ENCODE measurements around the gene TACC3. TPM values are rescaled to one million over a fixed set of nuclear protein-coding genes. Genes with fewer than 3 reads are reported as not detected.

Gene TACC3
- total and polyA plus RNA-seq, 7 donors = 4.3 to 55.9 (median 7.5) TPM

GRCh38 chr4:1788254-1788973 lies 67.1 kb downstream of the TACC3 start:
- Histone ChIP-seq H3K36me3 (no peaks in the 10 kb centered on the region), H3K27me3 (peaks cover 0 to 14% (median 2%) of the 10 kb centered on the region in 3 donors), H3K4me1 (peaks cover 0 to 6% (median 0%) of the 10 kb centered on the region in 4 donors), H3K9me3 (no peaks in the 10 kb centered on the region), H3K27ac (no peak overlapping the region), H3K4me3 (no peak overlapping the region)
- 80 to 82% methylated on average over 13 of the region's 13 CpGs for WGBS, 2 donors
- TF ChIP-seq POLR2AphosphoS5 (IDR thresholded peaks at IDR 0.05) (no peak), EP300 (IDR thresholded peaks at IDR 0.05) (no peak), POLR2A (IDR thresholded peaks at IDR 0.05) (no peak)
- TF ChIP-seq, protein P1, sequence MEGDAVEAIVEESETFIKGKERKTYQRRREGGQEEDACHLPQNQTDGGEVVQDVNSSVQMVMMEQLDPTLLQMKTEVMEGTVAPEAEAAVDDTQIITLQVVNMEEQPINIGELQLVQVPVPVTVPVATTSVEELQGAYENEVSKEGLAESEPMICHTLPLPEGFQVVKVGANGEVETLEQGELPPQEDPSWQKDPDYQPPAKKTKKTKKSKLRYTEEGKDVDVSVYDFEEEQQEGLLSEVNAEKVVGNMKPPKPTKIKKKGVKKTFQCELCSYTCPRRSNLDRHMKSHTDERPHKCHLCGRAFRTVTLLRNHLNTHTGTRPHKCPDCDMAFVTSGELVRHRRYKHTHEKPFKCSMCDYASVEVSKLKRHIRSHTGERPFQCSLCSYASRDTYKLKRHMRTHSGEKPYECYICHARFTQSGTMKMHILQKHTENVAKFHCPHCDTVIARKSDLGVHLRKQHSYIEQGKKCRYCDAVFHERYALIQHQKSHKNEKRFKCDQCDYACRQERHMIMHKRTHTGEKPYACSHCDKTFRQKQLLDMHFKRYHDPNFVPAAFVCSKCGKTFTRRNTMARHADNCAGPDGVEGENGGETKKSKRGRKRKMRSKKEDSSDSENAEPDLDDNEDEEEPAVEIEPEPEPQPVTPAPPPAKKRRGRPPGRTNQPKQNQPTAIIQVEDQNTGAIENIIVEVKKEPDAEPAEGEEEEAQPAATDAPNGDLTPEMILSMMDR (IDR thresholded peaks at IDR 0.05) = no peak
- no peak for DNase-seq
- intact Hi-C loops (cut with DNase I) = no loop called here

DNA sequence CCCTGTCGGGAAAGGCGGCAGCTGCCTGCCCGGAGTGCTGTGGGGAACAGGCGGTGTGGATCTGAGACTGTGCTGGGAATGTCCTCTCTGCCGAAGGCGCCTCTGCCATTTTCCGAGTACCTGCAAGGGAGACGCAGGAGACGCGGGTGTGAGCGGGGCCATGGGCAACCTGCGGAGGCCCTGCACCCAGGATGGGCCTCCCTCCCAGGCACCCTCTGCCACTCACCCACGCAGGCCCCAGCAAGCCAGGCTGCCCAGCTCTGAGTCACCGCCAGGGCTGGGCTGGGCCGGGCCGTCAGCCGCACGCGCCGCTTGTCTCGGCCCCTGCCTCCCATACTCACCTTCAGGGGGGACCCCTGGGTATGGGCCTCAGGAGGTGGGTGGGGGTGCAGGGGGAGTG lies 68.2 kb downstream of the TACC3 start:
- Histone ChIP-seq H3K36me3 (no peaks in the 10 kb centered on the region), H3K27ac (no peak overlapping the region), H3K4me1 (peaks cover 0 to 17% (median 9%) of the 10 kb centered on the region in 4 donors), H3K27me3 (peaks cover 9 to 23% (median 13%) of the 10 kb centered on the region in 3 donors), H3K4me3 (no peak overlapping the region), H3K9me3 (no peaks in the 10 kb centered on the region)
- intact Hi-C loops (cut with DNase I) = no loop called here
- 91 to 92% methylated on average over 21 of the region's 21 CpGs for WGBS, 2 donors
- DNase-seq = no peak
- TF ChIP-seq POLR2AphosphoS5 (IDR thresholded peaks at IDR 0.05) = no peak
- no peak for TF ChIP-seq EP300 (IDR thresholded peaks at IDR 0.05)
- TF ChIP-seq, protein P1 (IDR thresholded peaks at IDR 0.05) = no peak
- TF ChIP-seq POLR2A (IDR thresholded peaks at IDR 0.05) = no peak

GRCh38 chr4:1790005-1790404 lies 68.7 kb downstream of the TACC3 start:
- Histone ChIP-seq H3K9me3 (no peaks in the 10 kb centered on the region), H3K27ac (no peak overlapping the region), H3K27me3 (peaks cover 12 to 27% (median 18%) of the 10 kb centered on the region in 3 donors), H3K36me3 (no peaks in the 10 kb centered on the region), H3K4me1 (peaks cover 0 to 22% (median 14%) of the 10 kb centered on the region in 4 donors), H3K4me3 (no peak overlapping the region)
- TF ChIP-seq POLR2A (IDR thresholded peaks at IDR 0.05) (no peak), POLR2AphosphoS5 (IDR thresholded peaks at IDR 0.05) (no peak), EP300 (IDR thresholded peaks at IDR 0.05) (no peak)
- TF ChIP-seq, protein P1 (IDR thresholded peaks at IDR 0.05) = no peak
- 84 to 90% methylated on average over 10 of the region's 10 CpGs for WGBS, 2 donors
- intact Hi-C loops (cut with DNase I) = no loop called here
- DNase-seq = no peak

DNA sequence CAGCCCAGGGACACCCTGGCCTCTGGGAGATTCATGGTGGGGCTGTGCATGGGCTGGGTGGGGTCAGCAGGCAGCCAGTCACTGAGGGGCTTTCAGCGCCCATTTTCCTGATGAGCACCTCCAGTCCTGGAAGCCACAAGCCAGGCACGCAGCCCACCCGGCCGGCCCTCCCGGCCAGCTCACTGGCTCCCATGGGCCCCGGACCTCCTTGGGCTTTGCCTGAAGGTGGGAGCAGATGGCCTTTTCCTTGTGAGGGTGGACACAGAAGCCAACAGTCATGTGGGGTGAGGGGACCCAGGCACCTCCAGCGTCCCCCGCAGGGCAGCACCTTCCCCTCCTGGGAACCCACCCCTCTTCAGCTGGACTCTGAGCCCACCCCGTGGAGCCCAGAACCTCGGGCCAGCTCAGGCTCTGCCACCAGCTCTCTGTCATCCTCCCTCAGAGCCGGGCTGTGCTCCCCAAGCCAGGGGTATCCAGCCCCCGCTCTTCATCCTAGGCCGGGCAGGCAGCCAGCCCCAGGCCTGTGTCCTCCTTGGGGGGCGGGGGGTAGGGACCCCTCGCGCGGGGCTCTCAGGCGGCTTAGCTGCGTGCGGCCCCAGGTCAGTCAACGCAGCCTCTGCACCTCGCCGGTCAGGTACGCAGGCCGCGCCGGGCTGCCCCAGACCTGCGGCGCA lies 71.0 kb downstream of the TACC3 start:
- Histone ChIP-seq H3K4me1 (peaks cover 0 to 27% (median 22%) of the 10 kb centered on the region in 4 donors), H3K36me3 (no peaks in the 10 kb centered on the region), H3K27ac (no peak overlapping the region), H3K27me3 (peaks cover 30 to 46% (median 40%) of the 10 kb centered on the region in 3 donors), H3K4me3 (no peak overlapping the region), H3K9me3 (no peaks in the 10 kb centered on the region)
- intact Hi-C loops (cut with DNase I) = no loop called here
- WGBS, 2 donors = 38 to 60% methylated on average over 29 of the region's 29 CpGs
- DNase-seq = no peak
- TF ChIP-seq EP300 (IDR thresholded peaks at IDR 0.05) (no peak), POLR2AphosphoS5 (IDR thresholded peaks at IDR 0.05) (no peak), POLR2A (IDR thresholded peaks at IDR 0.05) (no peak)
- TF ChIP-seq, protein P1 (IDR thresholded peaks at IDR 0.05) = no peak
